Measurements from ENCODE around the gene E2F6.

E2F6 gene

GRCh38 chr2:11492720-11493119 is 26.8 kb upstream of the E2F6 start:
- DNase-seq, result no peak

- no peak for DNase-seq
These were observed 26.3 kb upstream of the E2F6 start for GRCh38 chr2:11492244-11492643.

- no peak for DNase-seq
These were observed 25.5 kb upstream of the E2F6 start for GRCh38 chr2:11491348-11491933.

GRCh38 chr2:11490194-11490593 is 24.2 kb upstream of the E2F6 start:
- no peak for DNase-seq

GRCh38 chr2:11488809-11489208 is 22.8 kb upstream of the E2F6 start:
- DNase-seq, result no peak

- DNase-seq, result no peak
These were observed 18.1 kb upstream of the E2F6 start for GRCh38 chr2:11483806-11484617.

GRCh38 chr2:11482473-11483035 is 16.6 kb upstream of the E2F6 start:
- peak in 1 of 2 experiments; percentile 27 for DNase-seq

GRCh38 chr2:11481789-11482472 is 16.0 kb upstream of the E2F6 start:
- no peak for DNase-seq

GRCh38 chr2:11481426-11481788 is 15.4 kb upstream of the E2F6 start:
- DNase-seq, result no peak

GRCh38 chr2:11480859-11481258 is 14.9 kb upstream of the E2F6 start:
- DNase-seq, result no peak

- DNase-seq, result no peak
These were observed 14.4 kb upstream of the E2F6 start for GRCh38 chr2:11480406-11480805.

- DNase-seq, result no peak
These were observed 13.1 kb upstream of the E2F6 start for GRCh38 chr2:11478899-11479605.

GRCh38 chr2:11477994-11478393 is 12.0 kb upstream of the E2F6 start:
- DNase-seq, result peak; percentile 88 to 93

- no peak for DNase-seq
These were observed 7.9 kb upstream of the E2F6 start for GRCh38 chr2:11473659-11474433.

GRCh38 chr2:11467749-11468148 is 1.8 kb upstream of the E2F6 start:
- DNase-seq, result no peak

GRCh38 chr2:11467129-11467649 is 1.2 kb upstream of the E2F6 start:
- no peak for DNase-seq

- peak; percentile 31 to 32 for DNase-seq
These were observed 557 bp upstream of the E2F6 start for GRCh38 chr2:11466307-11467128.

GRCh38 chr2:11465110-11465484 is 864 bp downstream of the E2F6 start:
- DNase-seq, result no peak

- DNase-seq, result no peak
These were observed 6.1 kb downstream of the E2F6 start for GRCh38 chr2:11459816-11460215.

- DNase-seq, result no peak
These were observed 7.2 kb downstream of the E2F6 start for GRCh38 chr2:11458753-11459152.

GRCh38 chr2:11457935-11458334 is 8.0 kb downstream of the E2F6 start:
- no peak for DNase-seq

All from activated T-cell treated with anti-CD3 and anti-CD28 coated beads, Interleukin-2, amount 50 U/mL, for 48 hours (primary cell).